ENCODE data around the gene SORCS2.

SORCS2 gene

GRCh38 chr4:7194251-7195140, 2.2 kb downstream of the SORCS2 start:
- TF ChIP-seq CREB1 (IDR thresholded peaks at IDR 0.05; ENCODE audit: low read depth) = no peak
- TF ChIP-seq RAD21 (IDR thresholded peaks at IDR 0.05; ENCODE audit: low read depth) = peak; percentile 55; the same call in 1 of the 2 replicates

GRCh38 chr4:7195141-7195515, 2.8 kb downstream of the SORCS2 start:
- TF ChIP-seq CEBPB (IDR thresholded peaks at IDR 0.05) (no peak), REST (IDR thresholded peaks at IDR 0.05; ENCODE audit: low read depth) (no peak), TAF1 (IDR thresholded peaks at IDR 0.05; ENCODE audit: low read depth) (no peak), NFIC (IDR thresholded peaks at IDR 0.05) (no peak), MAX (IDR thresholded peaks at IDR 0.05) (no peak), EGR1 (IDR thresholded peaks at IDR 0.05) (no peak), TEAD4 (IDR thresholded peaks at IDR 0.05) (no peak)

- TF ChIP-seq REST (IDR thresholded peaks at IDR 0.05; ENCODE audit: low read depth) = no peak
- no peak for TF ChIP-seq YY1 (IDR thresholded peaks at IDR 0.05; ENCODE audit: low read depth)
- TF ChIP-seq CREB1 (IDR thresholded peaks at IDR 0.05; ENCODE audit: low read depth) = no peak
- no peak for TF ChIP-seq TCF12 (IDR thresholded peaks at IDR 0.05; ENCODE audit: low read depth)
- TF ChIP-seq MAX (IDR thresholded peaks at IDR 0.05) = no peak
- TF ChIP-seq USF1 (IDR thresholded peaks at IDR 0.05) = no peak
- TF ChIP-seq EGR1 (IDR thresholded peaks at IDR 0.05) = no peak
- no peak for TF ChIP-seq FOXM1 (IDR thresholded peaks at IDR 0.05; ENCODE audit: borderline replicate concordance, low read depth)
- no peak for TF ChIP-seq CEBPB (IDR thresholded peaks at IDR 0.05)
- TF ChIP-seq ZBTB7A (IDR thresholded peaks at IDR 0.05; ENCODE audit: low read depth) = no peak
- no peak for TF ChIP-seq RAD21 (IDR thresholded peaks at IDR 0.05; ENCODE audit: low read depth)
- TF ChIP-seq TEAD4 (IDR thresholded peaks at IDR 0.05) = no peak
- no peak for TF ChIP-seq NFIC (IDR thresholded peaks at IDR 0.05)
- no peak for TF ChIP-seq EP300 (IDR thresholded peaks at IDR 0.05; ENCODE audit: borderline replicate concordance)
- no peak for TF ChIP-seq TAF1 (IDR thresholded peaks at IDR 0.05; ENCODE audit: low read depth)
Measured at GRCh38 chr4:7195546-7196287, 3.4 kb downstream of the SORCS2 start.

- TF ChIP-seq MAX (IDR thresholded peaks at IDR 0.05) = no peak
- no peak for TF ChIP-seq TCF12 (IDR thresholded peaks at IDR 0.05; ENCODE audit: low read depth)
- TF ChIP-seq EP300 (IDR thresholded peaks at IDR 0.05; ENCODE audit: borderline replicate concordance) = no peak
- no peak for TF ChIP-seq ZBTB7A (IDR thresholded peaks at IDR 0.05; ENCODE audit: low read depth)
- TF ChIP-seq TEAD4 (IDR thresholded peaks at IDR 0.05) = no peak
- TF ChIP-seq FOXM1 (IDR thresholded peaks at IDR 0.05; ENCODE audit: borderline replicate concordance, low read depth) = no peak
- no peak for TF ChIP-seq REST (IDR thresholded peaks at IDR 0.05; ENCODE audit: low read depth)
- no peak for TF ChIP-seq RAD21 (IDR thresholded peaks at IDR 0.05; ENCODE audit: low read depth)
- no peak for TF ChIP-seq YY1 (IDR thresholded peaks at IDR 0.05; ENCODE audit: low read depth)
- TF ChIP-seq NFIC (IDR thresholded peaks at IDR 0.05) = no peak
- TF ChIP-seq CREB1 (IDR thresholded peaks at IDR 0.05; ENCODE audit: low read depth) = no peak
- TF ChIP-seq CEBPB (IDR thresholded peaks at IDR 0.05) = no peak
Measured at GRCh38 chr4:7196288-7196651, 3.9 kb downstream of the SORCS2 start.

All from Ishikawa (cell line).